LHCN-M2 (cell line): ENCODE measurements around the gene CHRDL2. TPM values are rescaled to one million over a fixed set of nuclear protein-coding genes. Genes with fewer than 3 reads are reported as not detected.

ENCODE experiments used
- DNase-seq: peaks from one replicate; pipeline ENCODE4 v3.0.0-alpha.2; 2012; ENCODE audit warnings: low read depth
- total RNA-seq: library from RNA; depleted of rRNA; stranded (reverse); fragments of >200 nt; gene quantifications from 2 replicates; pipeline ENCODE4 v1.2.3, GENCODE V29; 2014

Gene CHRDL2
- total RNA-seq, 1 experiment from 2014 or later, result not detected

GRCh38 chr11:74749127-74749964 lies 18.1 kb upstream of the CHRDL2 start:
- DNase-seq, result peak; percentile 39

DNA sequence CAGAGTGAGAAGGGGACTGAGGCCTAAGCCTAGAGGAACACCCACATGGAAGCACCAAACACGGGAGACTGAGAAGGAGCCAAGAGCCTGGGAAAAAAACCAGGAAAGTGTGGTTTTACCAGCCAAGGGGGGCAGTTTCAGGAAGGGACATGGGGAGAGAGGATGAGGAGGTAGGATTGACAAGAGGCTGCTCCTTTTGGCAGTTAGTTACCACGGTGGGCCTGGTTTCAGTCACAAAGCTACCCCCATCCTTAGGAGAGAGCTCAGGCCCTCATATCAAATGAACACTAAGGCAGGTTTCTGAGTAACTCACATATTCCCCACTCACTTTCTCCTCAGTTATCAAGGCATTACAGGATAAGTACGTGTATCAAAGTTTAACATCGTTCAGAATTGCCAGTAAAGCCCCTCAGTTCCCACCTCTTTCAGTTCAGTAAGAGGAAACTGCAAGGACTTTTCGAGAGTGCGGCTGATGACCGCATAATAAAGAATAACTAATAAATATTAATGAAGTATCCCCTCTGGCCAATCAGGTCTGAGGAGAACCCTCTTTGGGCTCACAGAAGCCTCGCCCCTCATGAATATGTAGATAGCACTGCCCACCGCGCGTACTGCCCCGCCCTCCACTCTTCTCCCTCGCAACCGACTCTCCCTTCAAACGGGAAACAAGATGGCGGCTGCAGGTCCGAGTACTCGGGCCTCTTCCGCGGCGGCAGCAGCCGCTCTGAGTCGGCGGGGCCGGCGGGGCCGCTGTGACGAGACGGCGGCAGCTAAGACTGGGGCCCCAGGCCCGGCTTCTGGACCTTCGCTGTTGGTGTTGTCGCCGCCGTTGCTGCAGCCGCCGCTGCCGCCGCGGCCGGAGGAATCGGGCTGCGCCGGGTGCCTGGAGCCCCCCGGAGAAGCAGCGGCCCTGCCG lies 17.2 kb upstream of the CHRDL2 start, which contains the start of gene RNF169:
TSS of gene RNF169 (plus strand) at position 639 of the 916 bp plus-strand sequence. CDS start at position 671, 32 bp downstream.
- DNase-seq, result peak; percentile 94

GRCh38 chr11:74746868-74747267 lies 15.6 kb upstream of the CHRDL2 start:
- DNase-seq, result no peak

GRCh38 chr11:74744277-74744676 lies 13.1 kb upstream of the CHRDL2 start:
- no peak for DNase-seq

DNA sequence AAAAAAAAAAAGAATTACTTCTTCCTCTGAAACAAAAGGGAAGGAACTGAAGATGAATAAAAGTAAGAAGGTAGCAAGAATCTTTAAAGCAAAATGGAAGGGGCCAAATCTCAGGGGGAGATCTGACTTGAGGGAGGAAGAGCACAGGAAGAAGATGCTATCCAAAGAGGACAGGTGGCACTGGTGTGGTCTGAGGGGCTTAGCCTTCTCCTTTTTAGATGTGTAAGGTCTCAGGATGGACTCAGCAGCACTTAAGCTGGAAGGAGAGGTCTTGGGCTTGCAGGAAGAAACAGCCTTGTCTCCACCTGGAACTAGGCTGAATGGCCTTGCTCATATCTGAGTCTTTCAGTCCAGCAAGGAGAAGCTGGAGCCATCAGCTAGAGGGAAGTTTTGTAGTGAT lies 12.4 kb upstream of the CHRDL2 start:
- no peak for DNase-seq

GRCh38 chr11:74742070-74742469 lies 10.8 kb upstream of the CHRDL2 start:
- DNase-seq, result no peak

DNA sequence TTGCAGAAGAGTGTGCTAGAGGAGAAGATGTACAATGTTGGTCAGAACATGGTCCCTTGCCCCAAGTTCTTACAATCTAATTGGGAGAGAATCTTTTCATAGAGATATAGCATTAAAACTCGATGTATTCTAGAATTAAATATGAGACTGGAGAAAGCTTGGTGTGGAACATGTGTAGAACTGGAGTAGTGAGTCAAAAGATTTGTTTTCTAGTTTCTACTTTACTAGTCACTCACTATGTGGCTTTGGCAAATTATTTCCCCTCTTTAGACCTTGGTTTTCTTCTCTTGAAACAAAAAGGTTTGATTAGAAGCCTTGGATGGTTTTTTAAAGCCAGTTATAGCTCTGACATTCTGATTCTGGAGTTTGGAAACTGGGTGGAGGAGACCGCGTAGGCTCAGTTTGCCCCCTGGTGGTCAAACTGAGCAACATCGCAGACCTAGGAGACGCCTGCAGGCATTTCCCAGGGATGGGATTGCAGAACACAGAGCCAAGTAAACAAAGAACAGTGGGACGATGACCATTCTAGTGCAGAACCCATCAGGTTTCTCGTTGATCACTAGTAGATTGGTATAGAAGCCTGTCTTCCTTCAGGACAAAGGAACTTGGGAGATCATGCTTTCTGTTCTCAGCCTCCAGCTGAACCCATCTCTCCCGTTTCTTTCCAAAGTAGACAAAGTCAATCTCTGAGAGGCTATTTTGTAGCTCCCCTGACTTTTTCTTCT lies 8.5 kb upstream of the CHRDL2 start:
- DNase-seq, result peak; percentile 55

GRCh38 chr11:74736031-74736430 lies 4.8 kb upstream of the CHRDL2 start:
- no peak for DNase-seq

DNA sequence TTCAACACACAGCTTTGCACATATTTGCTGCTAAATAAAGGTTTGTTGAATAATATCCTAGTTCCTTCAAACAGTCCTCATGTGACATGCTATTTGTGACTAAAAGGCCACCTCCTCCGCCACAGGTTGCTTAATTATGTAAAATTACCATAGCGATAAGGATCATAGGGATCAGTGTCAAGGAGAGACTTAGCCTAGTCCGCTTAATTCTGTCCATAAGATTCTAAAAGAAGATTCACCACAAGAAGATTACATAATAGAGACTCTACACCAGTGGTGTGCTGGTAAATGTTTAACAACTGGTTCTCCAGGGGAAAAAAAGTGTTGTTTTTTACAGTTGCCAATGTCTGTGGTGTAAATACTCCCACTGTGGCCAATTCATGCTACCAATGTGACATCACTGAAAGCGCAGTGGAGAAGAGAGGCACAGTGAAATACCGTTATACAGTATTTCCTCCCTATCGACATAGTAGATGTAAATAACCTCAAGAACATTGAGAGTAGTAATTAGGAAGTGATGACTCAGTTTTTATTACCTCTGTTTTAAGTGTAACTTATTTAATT lies 4.2 kb upstream of the CHRDL2 start:
- no peak for DNase-seq

- no peak for DNase-seq
Observed at GRCh38 chr11:74734559-74734925, 3.3 kb upstream of the CHRDL2 start.

DNA sequence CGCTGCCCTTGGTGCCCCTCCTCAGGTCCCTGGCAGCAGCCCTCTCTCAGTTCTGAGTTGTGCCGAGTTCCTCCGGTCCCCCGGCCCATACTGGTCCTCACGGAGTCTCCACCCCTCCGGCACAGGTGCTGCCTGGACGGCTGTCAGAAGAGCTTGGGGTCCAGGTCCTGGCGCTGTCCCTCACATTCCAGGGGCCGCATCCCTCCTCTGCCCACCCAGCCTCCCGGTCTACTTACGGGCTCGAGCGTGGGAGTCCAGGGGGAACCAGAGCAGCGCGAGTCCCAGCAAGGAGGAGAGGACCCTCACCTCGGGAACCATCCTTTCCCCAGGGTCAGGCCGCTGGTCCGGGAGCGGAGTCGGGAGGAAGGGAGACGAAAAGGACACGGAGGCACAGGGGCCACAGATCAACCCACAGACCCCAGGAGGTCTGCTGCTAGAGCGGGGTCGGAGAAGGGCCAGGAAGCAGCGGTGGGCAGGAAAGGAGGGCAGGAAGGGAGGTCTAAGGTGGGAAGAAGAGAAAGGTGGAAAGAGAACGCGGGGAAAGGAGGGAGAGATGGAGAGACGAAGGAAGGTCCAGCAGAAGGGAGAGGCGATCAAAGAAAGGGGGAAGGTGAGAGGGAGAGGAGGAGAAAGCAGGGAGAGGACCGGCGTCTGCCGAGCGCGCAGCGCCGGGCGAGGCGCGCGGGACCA lies 510 bp downstream of the CHRDL2 start:
- DNase-seq, result no peak

- DNase-seq, result no peak
Observed at GRCh38 chr11:74729397-74729796, 1.8 kb downstream of the CHRDL2 start.

GRCh38 chr11:74726547-74727182 lies 4.6 kb downstream of the CHRDL2 start:
- peak; percentile 90 for DNase-seq

- DNase-seq, result no peak
Observed at GRCh38 chr11:74725701-74726100, 5.5 kb downstream of the CHRDL2 start.

DNA sequence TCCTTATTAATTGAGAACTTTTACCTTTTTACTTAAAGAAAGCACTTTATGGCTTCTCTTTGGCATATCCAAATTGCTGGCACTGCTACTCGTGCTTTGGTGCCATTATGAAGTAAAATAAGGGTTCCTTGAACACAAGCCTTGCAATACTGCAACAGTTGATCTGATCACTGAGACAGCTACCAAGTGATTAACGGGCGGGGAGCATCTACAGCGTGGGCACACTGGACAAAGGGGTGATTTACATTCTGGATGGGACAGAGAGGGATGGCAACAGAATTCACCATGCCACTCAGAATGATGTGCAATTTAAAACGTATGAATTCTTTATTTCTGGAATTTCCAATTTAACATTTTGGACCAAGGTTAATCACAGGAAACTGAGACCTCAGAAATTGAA lies 7.7 kb downstream of the CHRDL2 start:
- no peak for DNase-seq

- DNase-seq, result no peak
Observed at GRCh38 chr11:74721479-74721835, 9.8 kb downstream of the CHRDL2 start.

DNA sequence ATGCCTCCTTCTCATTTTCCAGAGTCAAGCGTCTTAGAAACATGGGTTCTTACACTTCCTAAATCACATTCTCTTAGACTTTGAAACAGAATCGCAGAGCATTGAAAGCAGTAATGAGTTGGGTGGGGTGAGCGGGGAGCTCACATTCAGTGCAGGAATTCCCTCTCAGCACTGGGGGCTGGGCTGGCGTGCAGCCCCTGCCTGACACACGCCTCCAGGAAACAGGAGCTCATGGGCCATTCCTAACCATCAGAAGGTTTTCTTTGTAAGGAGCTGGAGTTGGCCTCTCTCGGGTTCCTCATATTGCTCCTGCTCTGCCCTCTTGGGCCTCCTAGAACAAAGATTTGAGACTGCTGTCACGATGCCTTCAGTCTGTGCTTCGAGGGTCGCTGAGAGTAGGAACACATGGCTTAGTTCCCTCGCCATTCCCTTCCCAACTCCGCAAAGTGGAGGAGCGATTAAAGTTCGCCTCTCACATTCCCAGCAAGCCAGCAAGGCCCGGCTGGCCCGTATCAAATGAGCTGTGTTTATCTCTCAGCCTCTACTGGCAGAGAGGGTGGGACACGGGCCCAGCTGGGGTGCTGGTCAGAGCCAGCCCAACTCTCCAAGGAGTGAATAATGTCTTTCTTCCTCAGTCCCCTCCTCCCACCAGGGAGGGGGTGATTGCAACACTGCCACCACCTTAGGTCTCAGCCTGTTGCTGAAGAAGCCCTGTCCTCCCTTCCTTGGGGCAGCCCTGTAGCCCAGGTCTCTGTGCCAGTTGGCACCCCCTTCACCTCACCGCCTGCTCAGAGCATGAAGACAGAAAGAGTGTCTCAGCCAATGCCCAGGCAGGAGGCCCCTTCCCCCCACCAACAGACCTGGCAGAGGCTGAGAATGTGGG lies 10.4 kb downstream of the CHRDL2 start:
- DNase-seq, result no peak

GRCh38 chr11:74719011-74719410 lies 12.2 kb downstream of the CHRDL2 start:
- no peak for DNase-seq

DNA sequence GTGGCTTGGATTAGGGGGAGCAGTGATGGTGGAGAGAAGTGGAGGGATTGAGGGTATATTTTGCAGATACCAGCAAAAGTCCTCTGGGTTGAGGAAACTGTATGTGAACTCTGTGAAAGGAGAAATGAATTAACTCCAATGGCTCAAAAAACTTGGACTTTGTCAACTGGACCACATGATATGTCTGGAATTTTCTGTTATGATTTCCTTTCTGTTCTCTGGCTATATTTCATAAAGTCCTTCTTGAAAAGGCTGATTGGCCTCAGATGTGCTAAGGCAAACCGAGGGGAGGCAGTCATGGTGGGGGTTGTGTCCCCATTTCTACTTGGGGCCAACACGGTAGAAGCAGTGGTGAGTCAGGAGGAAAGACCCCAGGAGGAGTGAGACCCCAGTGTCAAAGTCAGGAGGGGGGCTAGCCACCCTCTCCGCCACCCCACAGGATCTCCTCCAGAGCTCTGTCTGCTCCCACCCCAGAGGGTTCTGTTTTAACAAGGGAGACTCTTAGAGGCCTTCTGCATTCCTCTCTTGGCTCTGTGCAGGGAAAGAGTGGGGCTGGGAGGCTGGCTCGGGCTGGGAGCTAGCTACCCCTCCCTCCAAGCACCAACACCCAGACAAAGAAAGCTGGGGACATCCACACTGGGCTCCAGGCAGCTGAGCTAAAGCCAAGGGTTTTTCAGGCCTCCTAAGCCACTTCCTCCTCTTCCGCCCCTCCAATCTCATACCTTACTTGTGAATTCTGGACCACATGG lies 13.8 kb downstream of the CHRDL2 start:
- DNase-seq, result no peak
